HG03045 (cell line): ENCODE results near the gene GALNT7.
"Not testable (repeated sequence)": the region's sequence is repeated elsewhere in the genome, so short reads cannot be mapped to it uniquely, and the experiment has no call there.

ENCODE experiments used
- ATAC-seq: cut with Tn5 transposase; IDR thresholded peaks from one replicate; pipeline ENCODE4 v1.9.1; 2021; ENCODE audit warnings: mild to moderate bottlenecking, moderate library complexity; ENCODE audit not compliant: unreplicated experiment

The GALNT7 gene

DNA sequence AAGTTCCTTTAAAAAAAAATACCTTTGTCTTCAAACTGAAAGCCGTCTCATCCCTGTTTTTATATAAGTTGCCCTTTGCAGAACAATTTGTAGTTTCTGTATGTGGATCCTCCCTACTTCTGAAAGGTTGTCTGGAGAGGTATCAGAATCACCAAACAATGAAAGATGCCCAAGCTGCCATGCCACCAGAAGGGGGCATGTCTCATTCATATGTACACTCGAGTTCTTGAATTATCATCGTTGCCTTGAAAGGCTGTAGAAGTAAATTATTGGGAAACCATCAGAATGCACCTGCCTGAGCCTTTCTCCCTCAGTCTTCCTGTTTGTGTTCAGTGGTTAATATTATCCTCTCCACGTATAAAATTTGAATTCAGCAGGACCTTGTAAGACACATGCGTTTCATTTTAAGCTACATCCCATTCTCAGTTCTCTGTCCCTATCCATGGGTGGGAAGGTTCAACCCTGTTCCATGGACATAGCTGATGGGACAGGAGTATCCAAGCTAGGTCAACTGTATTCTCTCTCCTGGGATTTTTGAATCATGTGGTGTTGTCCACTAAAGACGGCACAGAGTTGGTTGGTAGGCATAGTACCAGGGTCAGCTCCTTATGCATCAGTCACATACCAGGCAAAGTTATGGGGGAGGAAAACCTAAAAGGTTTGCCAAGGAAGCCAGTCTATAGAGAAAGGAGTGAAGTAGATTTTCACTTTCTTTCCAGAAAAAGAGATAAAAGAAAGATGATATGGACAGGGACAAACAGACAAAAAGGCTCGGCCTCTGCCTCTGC, 24.0 kb downstream of the GALNT7 start:
- no peak for ATAC-seq

DNA sequence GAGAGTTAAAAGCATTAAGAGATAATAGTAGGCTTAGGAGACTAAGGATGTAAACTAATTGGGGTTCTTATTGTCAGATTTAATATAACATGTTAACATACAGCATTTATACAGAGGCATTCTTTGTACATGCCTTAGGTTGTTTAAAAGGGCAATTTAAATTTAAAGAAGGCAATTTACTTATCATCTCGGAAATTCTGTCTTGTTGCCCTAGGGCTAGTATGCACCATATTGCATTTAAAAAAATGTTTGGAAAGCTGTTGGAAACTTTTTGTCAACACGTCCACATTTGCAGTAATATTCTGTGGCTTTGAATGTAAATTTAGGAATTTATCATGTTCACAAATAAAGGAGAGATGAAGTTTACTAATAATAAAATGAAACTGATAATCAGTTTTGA, 25.5 kb downstream of the GALNT7 start:
- ATAC-seq: no peak

- ATAC-seq: no peak
Observed at GRCh38 chr4:173195109-173195508, 26.5 kb downstream of the GALNT7 start.

DNA sequence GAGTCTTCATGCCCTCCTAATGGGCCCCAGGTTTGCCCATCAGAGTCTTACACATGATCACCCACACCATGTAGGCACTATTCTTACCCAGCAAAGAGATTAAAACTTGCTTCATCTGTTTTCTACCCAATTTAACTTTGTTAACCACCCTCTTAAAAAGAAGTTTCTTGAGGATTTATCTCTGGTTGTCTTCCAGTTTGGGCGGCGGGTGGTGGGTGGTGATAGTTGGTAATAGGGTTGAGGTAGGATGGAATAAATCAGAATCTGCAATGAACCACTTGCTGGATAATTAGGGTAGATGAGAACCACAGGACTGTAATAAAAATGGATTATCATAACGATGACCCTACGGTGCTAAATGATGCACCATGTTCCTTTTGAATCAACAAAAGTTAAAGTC, 30.9 kb downstream of the GALNT7 start:
- no peak for ATAC-seq

DNA sequence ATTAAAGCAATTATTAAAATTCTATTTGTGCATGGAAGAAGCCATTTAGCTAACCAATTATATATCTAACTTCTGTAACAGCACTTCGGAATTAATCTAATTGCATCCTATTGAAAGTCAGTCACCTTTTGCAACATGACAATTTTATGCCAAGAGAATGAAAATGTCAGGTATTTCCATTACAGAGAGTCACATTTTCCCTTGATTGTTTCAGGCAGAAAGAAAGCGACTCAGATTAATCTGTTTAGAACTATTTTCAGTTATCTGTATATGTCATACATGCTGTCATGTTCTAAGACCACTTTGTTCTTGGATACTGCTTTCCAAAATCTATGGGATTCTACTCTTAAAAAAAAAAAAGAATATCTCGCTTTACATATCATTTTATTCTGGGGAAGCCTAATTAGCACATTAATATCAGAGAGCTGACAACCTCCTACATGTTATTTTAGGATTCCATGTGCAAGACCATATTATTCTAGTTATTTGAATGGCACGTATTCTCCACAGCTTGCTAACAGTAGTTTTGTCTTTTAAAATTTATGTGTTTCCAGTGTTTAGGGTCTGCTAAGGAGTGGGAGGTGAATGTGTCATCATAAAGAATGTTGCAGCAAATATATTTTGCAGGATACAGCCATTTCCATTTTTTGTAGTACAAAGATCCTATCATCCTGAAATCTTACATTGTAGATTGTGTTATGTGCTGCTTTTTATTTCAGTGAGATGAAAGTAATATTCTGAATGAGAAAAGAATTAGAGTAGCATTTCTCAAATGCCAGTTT, 31.7 kb downstream of the GALNT7 start:
- ATAC-seq: no peak

GRCh38 chr4:173202395-173202794, 33.8 kb downstream of the GALNT7 start:
- no peak for ATAC-seq

- no peak for ATAC-seq
Observed at GRCh38 chr4:173205656-173206055, 37.0 kb downstream of the GALNT7 start.

- no peak for ATAC-seq
Observed at GRCh38 chr4:173208420-173208819, 39.8 kb downstream of the GALNT7 start.

GRCh38 chr4:173211222-173211621, 42.6 kb downstream of the GALNT7 start:
- ATAC-seq: no peak

- no peak for ATAC-seq
Observed at GRCh38 chr4:173211838-173212237, 43.2 kb downstream of the GALNT7 start.

- no peak for ATAC-seq
Observed at GRCh38 chr4:173212379-173212778, 43.8 kb downstream of the GALNT7 start.

- ATAC-seq: no peak
Observed at GRCh38 chr4:173213296-173213695, 44.7 kb downstream of the GALNT7 start.

GRCh38 chr4:173214231-173214630, 45.6 kb downstream of the GALNT7 start:
- no peak for ATAC-seq

- no peak for ATAC-seq
Observed at GRCh38 chr4:173214661-173215060, 46.0 kb downstream of the GALNT7 start.

DNA sequence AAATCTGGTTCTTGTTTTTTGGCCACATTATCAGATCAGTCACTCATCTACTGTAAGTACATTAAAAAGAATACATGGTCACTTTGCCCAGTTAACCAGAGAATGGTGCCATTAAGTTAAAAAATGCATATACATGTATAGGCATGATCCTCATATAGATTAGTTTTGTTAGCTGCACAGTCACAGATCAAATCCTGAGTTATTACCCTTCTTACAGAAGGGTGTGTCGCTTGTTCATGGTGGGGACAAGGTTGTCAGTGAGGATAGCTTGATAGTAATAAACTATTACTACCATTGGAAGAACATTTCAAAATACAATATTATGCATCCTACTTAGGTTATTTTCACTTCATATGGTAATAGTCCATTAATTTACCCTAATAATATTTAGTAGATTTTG, 48.5 kb downstream of the GALNT7 start:
- ATAC-seq: no peak

DNA sequence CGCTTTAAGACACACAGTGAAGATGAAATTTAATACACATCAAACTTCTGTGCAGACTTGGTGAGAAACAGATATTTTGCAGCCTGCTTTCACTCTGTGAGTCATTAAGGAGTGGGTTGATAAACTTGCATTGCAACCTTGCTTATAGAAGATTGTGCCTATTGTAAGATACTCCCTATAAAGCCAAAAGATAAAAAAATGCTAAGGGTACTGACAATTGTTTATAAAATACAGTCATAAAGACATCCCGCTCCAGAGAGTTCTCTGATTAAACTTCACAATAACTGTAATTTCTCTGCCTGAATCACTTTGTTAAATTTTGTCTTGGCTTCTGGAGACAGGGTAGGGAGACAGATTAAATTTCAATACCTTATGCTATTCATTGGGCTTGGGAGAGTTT, 49.1 kb downstream of the GALNT7 start:
- ATAC-seq: no peak

GRCh38 chr4:173218411-173219125, 50.0 kb downstream of the GALNT7 start:
- no peak for ATAC-seq

DNA sequence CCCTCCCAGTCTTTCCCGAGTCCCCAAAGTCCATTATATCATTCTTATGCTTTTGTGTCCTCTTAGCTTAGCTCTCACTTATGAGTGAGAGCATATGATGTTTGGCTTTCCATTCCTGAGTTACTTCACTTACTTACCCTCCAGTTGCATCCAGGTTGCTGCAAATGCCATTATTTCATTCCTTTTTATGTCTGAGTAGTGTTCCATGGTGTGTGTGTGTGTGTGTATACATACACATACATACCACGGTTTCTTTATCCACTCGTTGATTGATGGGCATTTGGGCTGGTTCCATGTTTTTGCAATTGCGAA, 50.5 kb downstream of the GALNT7 start:
- not testable (repeated sequence) for ATAC-seq

DNA sequence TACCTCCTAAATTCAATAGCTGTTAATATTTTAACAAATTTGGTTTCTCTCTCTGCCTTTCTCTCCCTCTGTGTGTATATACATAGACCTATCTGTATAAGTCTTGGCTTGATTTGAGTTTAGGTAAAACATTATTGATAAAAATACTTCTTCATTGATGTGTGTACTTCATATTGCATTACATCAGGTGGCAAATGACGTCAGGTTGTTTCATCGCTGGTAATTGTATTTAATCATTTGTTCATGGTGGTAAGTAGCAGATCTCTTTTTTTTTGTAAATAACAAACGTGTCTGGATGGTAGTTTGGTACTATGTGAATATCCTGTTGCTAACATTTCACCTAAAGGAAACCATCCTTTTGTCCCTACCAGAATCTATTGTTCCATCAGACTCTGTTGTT, 55.1 kb downstream of the GALNT7 start:
- ATAC-seq: no peak

DNA sequence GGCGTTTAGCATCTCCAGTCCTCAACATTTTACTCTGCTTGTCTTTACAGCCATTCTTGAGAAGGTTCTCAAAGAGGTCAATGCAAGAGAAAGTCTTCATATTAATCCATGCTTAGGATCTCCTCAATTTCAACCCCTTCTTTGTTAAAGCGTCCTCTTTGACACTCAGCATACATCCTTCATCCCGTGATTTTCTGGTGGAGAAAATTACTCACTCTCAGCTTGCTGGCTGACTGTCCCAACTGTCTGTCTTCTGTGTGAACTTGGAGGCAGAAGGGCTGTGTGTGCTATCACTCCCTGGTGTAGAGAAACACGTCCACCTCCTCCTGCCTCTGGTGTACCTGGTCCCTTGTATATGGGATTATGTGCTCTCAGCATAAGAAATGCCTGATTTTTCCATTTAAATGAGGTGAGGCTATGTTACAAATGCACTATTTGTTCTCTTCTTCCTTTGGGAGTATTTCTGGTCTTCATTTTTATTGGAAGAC, 57.8 kb downstream of the GALNT7 start:
- ATAC-seq: no peak

DNA sequence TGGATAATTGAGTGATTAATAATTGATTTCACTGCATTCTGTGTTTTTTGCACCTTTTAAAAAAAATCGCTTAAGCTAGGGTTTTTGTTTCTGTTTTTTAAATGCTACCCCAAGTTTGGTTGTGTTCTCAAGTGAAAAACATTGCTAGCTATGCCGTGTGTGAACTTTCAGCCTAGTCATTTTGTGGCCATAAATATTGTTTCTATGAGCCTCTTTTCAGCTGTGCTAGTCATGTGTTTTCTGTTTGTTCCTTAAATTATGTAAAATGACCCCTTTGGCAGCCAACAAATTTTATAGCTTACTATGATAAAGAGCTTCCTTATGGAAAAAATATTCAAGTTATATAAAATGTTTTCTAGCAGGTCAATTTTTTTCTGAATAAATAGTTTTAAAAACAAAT, 59.1 kb downstream of the GALNT7 start:
- ATAC-seq: no peak

DNA sequence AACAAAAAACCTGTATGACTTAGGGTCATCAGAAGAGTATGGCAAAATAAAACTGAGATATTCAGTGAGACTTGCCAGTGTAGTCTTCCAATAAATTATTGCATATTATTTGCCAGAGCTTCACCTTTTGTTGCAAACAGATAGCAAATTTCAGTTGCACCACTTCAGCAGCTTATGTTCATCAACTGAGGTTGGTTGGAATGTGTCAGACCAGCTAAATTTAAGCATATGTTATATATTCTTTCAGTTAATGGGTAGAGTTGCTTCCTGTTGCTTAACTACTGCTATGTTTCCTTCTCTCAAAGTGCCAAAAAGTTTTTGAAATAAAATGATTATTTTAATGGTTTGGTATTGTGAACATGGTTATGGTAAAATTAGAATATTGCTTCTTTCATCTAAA, 61.5 kb downstream of the GALNT7 start:
- ATAC-seq: no peak
